Measurements from ENCODE around the gene PALD1.

The PALD1 gene

DNA sequence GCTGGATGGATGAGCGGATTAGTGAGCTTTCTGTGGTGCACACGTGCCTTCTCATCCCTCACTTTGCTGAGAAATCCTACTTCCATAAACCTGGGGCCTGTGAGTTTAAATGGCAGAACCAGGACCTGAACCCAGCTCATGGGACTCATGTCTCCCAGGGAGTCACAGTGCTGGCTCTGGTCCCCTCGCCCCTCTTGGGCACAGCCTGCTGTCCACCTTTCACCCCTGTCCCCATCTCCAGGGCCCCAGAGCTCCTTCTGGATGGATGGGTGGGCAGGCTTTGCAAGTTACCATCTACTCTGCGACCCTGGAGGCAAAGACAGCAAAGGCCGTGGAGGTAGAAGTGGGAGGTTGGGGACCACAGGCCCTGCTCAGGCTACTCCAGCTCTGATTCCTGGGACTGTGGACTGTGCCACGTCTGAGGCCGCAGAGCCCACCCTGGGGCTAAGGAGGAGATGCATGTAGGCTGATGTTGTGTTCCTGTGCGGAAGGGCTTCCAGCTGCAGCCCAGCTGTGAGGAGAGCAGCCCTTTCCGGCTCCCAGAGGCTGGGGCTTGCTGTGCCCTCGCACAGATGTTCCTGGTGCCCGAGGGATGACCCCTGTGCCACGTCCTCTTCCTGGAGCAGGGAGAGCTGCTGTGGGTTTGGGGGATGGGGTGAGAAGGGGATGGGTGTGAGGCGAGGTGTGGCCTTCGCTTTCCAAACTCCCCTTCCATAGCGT is 83.6 kb downstream of the PALD1 start:
- no peaks in the 10 kb centered on the region for H3K27me3 ChIP-seq (ENCODE audit: insufficient read depth, poor library complexity, severe bottlenecking)
- H3K4me3 ChIP-seq (replicated peaks; ENCODE audit: insufficient read depth, low read length) = no peak overlapping the region
- TF ChIP-seq, protein P1, sequence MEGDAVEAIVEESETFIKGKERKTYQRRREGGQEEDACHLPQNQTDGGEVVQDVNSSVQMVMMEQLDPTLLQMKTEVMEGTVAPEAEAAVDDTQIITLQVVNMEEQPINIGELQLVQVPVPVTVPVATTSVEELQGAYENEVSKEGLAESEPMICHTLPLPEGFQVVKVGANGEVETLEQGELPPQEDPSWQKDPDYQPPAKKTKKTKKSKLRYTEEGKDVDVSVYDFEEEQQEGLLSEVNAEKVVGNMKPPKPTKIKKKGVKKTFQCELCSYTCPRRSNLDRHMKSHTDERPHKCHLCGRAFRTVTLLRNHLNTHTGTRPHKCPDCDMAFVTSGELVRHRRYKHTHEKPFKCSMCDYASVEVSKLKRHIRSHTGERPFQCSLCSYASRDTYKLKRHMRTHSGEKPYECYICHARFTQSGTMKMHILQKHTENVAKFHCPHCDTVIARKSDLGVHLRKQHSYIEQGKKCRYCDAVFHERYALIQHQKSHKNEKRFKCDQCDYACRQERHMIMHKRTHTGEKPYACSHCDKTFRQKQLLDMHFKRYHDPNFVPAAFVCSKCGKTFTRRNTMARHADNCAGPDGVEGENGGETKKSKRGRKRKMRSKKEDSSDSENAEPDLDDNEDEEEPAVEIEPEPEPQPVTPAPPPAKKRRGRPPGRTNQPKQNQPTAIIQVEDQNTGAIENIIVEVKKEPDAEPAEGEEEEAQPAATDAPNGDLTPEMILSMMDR (IDR thresholded peaks at IDR 0.05; ENCODE audit: insufficient read depth, low read length) = no peak
- no peak for TF ChIP-seq SPI1 (IDR thresholded peaks at IDR 0.05; ENCODE audit: borderline replicate concordance, low read depth)
- TF ChIP-seq POLR2AphosphoS5 (IDR thresholded peaks at IDR 0.05; ENCODE audit: low read depth) = no peak
- TF ChIP-seq GABPA (IDR thresholded peaks at IDR 0.05; ENCODE audit: low read depth) = no peak
- TF ChIP-seq, protein P2, sequence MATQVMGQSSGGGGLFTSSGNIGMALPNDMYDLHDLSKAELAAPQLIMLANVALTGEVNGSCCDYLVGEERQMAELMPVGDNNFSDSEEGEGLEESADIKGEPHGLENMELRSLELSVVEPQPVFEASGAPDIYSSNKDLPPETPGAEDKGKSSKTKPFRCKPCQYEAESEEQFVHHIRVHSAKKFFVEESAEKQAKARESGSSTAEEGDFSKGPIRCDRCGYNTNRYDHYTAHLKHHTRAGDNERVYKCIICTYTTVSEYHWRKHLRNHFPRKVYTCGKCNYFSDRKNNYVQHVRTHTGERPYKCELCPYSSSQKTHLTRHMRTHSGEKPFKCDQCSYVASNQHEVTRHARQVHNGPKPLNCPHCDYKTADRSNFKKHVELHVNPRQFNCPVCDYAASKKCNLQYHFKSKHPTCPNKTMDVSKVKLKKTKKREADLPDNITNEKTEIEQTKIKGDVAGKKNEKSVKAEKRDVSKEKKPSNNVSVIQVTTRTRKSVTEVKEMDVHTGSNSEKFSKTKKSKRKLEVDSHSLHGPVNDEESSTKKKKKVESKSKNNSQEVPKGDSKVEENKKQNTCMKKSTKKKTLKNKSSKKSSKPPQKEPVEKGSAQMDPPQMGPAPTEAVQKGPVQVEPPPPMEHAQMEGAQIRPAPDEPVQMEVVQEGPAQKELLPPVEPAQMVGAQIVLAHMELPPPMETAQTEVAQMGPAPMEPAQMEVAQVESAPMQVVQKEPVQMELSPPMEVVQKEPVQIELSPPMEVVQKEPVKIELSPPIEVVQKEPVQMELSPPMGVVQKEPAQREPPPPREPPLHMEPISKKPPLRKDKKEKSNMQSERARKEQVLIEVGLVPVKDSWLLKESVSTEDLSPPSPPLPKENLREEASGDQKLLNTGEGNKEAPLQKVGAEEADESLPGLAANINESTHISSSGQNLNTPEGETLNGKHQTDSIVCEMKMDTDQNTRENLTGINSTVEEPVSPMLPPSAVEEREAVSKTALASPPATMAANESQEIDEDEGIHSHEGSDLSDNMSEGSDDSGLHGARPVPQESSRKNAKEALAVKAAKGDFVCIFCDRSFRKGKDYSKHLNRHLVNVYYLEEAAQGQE (IDR thresholded peaks at IDR 0.05; ENCODE audit: insufficient replicate concordance, low read depth) = no peak
- DNase-seq (ENCODE audit: low read depth in 1 of 2, low spot score in 1 of 2) = no peak
- H3K27ac ChIP-seq (replicated peaks) = no peak overlapping the region

DNA sequence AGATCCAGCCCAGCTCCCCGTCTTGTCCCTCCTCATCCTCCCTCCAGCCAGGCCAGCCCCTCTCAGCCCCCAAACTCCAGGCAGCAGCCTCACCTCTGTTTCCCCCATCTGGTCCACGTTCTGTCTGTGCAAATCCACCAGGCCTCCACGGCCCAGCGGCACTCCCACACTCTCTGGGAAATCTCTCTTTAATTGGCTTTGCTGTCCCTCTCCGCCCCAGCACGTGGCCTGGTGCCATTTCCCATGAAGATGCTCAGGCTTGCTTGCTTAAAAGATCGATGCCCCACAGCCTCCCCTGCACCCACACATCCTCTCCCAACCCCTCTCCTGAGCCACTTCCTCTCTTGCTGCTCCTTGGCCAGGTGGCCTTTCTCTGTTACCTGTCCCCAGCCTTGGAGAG is 84.7 kb downstream of the PALD1 start:
- Histone ChIP-seq H3K4me3 (replicated peaks; ENCODE audit: insufficient read depth, low read length) (no peak overlapping the region), H3K27me3 (ENCODE audit: insufficient read depth, poor library complexity, severe bottlenecking) (no peaks in the 10 kb centered on the region), H3K27ac (replicated peaks) (no peak overlapping the region)
- DNase-seq (ENCODE audit: low read depth in 1 of 2, low spot score in 1 of 2) = no peak
- TF ChIP-seq SPI1 (IDR thresholded peaks at IDR 0.05; ENCODE audit: borderline replicate concordance, low read depth) = no peak
- TF ChIP-seq, protein P2 (IDR thresholded peaks at IDR 0.05; ENCODE audit: insufficient replicate concordance, low read depth) = no peak
- TF ChIP-seq POLR2AphosphoS5 (IDR thresholded peaks at IDR 0.05; ENCODE audit: low read depth) = no peak
- TF ChIP-seq, protein P1 (IDR thresholded peaks at IDR 0.05; ENCODE audit: insufficient read depth, low read length) = no peak
- TF ChIP-seq GABPA (IDR thresholded peaks at IDR 0.05; ENCODE audit: low read depth) = no peak

DNA sequence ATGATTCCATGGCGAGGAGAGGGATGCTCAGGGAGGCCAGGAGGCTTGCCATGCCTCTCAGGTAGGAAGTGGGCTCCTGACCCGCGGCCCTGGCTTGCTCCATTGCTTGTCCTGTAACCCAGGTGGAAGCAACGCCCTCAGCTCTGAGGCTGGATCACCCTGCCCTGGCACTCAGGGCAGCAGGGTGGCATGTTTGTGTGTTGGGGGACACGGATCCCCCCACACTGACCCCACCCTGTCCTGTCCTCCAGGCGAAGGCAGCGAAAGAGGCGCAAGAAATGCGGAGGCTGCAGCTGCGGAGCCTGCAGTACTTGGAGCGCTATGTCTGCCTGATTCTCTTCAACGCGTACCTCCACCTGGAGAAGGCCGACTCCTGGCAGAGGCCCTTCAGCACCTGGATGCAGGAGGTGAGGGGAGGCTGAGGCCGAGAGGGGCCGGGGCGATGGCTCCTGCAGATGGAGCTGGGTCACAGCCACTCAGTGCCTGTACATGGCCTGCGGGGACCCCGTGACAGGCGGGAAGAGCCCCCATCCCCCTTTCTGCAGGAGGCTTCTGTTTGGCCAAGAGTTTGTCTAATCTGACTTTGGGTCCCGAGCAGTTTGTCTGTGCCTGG is 85.7 kb downstream of the PALD1 start:
- DNase-seq (ENCODE audit: low read depth in 1 of 2, low spot score in 1 of 2) = no peak
- Histone ChIP-seq H3K27me3 (ENCODE audit: insufficient read depth, poor library complexity, severe bottlenecking) (no peaks in the 10 kb centered on the region), H3K4me3 (replicated peaks; ENCODE audit: insufficient read depth, low read length) (no peak overlapping the region), H3K27ac (replicated peaks) (no peak overlapping the region; the same call in 1 of the 2 replicates)
- TF ChIP-seq SPI1 (IDR thresholded peaks at IDR 0.05; ENCODE audit: borderline replicate concordance, low read depth) = no peak
- TF ChIP-seq, protein P1 (IDR thresholded peaks at IDR 0.05; ENCODE audit: insufficient read depth, low read length) = no peak
- TF ChIP-seq, protein P2 (IDR thresholded peaks at IDR 0.05; ENCODE audit: insufficient replicate concordance, low read depth) = no peak
- TF ChIP-seq GABPA (IDR thresholded peaks at IDR 0.05; ENCODE audit: low read depth) = no peak

All from HL-60 (cell line).